Activated B cell treated with CpG ODN at 0.5 μM for 24 hours (primary cell): ENCODE data around the gene MTSS2. TPM values are rescaled to one million over a fixed set of nuclear protein-coding genes. Genes with fewer than 3 reads are reported as not detected.

Experiments
- ATAC-seq: fragments of 200-7000 bp; cut with Tn5 transposase; one replicate; pipeline ENCODE4 v1.10.0; 2021; ENCODE audit warnings: low read depth, mild to moderate bottlenecking, moderate library complexity
- CTCF ChIA-PET: fragments of 350-600 bp; sonication (Branson Sonifier 250); formaldehyde crosslinking; loops from one replicate; lab custom pipeline; 2021; ENCODE audit warnings: antibody characterized with exemption; lab: Charles Lee
- POLR2A ChIA-PET: fragments of 350-600 bp; sonication (Branson Sonifier 250); formaldehyde crosslinking; loops from one replicate; lab custom pipeline; 2021; ENCODE audit warnings: antibody characterized with exemption; lab: Charles Lee
- DNase-seq: peaks from one replicate; pipeline ENCODE4 v3.0.0; 2022
- H3K27ac Mint-ChIP-seq: one replicate; pipeline ENCODE4 v1.8.0; 2020; ENCODE audit warnings: mixed read lengths
- H3K27me3 Mint-ChIP-seq: one replicate; pipeline ENCODE4 v1.8.0; 2021; ENCODE audit warnings: mixed read lengths
- H3K36me3 Mint-ChIP-seq: one replicate; pipeline ENCODE4 v1.8.0; 2021; ENCODE audit warnings: low read depth, mixed read lengths
- H3K4me1 Mint-ChIP-seq: one replicate; pipeline ENCODE4 v1.8.0; 2021; ENCODE audit warnings: mixed read lengths
- H3K4me3 Mint-ChIP-seq: one replicate; pipeline ENCODE4 v1.8.0; 2020; ENCODE audit warnings: mild to moderate bottlenecking, mixed read lengths
- H3K9me3 Mint-ChIP-seq: one replicate; pipeline ENCODE4 v1.8.0; 2020; ENCODE audit warnings: mixed read lengths
- intact Hi-C: fragments of 100-400 bp; cut with micrococcal nuclease; formaldehyde crosslinking; loops from one replicate; pipeline ENCODE4 v1.15.1; 2024
- total RNA-seq: library from RNA; stranded (reverse); gene quantifications from 2 replicates; pipeline ENCODE4 v1.2.3, GENCODE V29; 2022
- TF ChIP-seq, protein P1 (sequence below): fragments of 200-600 bp; IDR thresholded peaks from one replicate; pipeline ENCODE4 v1.8.0; 2022; ENCODE audit warnings: antibody characterized with exemption, mild to moderate bottlenecking

MTSS2 gene
- total RNA-seq, 1 donor from 2014 or later = 1.4 TPM

DNA sequence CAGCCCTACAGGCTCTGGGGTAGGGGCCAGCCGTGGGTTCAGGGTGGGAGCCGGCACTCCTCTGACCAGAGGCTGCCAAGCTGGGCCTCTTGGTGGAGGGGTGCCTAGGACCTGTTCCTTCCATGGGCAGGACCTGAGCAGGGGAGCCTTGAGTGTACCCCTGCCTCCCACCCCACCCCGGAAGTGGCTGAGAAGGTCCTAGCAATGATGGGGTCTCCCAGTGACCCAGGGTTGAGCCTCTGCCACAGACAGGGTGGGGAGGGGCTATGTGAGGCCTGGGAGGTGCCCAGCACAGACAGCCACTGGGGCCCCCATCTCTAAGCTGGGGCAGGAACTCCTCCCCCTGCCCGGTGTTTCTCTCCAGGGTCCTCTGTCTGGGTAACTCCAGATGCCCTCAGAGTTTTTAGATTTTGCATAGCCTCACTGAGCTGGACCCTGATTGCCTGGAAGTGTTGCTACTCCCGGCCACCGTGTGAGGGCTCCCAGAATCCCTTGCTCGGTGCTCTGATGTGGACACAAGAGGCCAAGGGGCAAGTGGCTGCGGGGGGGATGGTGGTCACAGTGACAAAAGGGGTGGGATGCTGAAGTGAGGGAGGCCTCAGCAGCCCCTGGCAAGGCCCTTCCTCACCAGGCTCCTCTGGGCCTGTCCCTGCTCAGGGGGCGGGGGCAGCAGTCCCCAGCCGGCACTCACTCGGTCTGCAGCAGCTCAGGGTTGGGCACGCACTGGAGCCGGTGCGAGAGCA is 6.4 kb upstream of the MTSS2 start:
- no peak for ATAC-seq
- Mint-ChIP-seq H3K9me3 (no peaks in the 10 kb centered on the region), H3K36me3 (peaks cover 30% of the 10 kb centered on the region), H3K27me3 (no peaks in the 10 kb centered on the region), H3K27ac (no peak overlapping the region), H3K4me3 (no peak overlapping the region), H3K4me1 (peaks cover 1% of the 10 kb centered on the region)
- intact Hi-C loops = no loop called here
- DNase-seq = no peak
- ChIA-PET POLR2A (no interaction called here), CTCF (no interaction called here)
- TF ChIP-seq, protein P1, sequence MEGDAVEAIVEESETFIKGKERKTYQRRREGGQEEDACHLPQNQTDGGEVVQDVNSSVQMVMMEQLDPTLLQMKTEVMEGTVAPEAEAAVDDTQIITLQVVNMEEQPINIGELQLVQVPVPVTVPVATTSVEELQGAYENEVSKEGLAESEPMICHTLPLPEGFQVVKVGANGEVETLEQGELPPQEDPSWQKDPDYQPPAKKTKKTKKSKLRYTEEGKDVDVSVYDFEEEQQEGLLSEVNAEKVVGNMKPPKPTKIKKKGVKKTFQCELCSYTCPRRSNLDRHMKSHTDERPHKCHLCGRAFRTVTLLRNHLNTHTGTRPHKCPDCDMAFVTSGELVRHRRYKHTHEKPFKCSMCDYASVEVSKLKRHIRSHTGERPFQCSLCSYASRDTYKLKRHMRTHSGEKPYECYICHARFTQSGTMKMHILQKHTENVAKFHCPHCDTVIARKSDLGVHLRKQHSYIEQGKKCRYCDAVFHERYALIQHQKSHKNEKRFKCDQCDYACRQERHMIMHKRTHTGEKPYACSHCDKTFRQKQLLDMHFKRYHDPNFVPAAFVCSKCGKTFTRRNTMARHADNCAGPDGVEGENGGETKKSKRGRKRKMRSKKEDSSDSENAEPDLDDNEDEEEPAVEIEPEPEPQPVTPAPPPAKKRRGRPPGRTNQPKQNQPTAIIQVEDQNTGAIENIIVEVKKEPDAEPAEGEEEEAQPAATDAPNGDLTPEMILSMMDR = no peak

DNA sequence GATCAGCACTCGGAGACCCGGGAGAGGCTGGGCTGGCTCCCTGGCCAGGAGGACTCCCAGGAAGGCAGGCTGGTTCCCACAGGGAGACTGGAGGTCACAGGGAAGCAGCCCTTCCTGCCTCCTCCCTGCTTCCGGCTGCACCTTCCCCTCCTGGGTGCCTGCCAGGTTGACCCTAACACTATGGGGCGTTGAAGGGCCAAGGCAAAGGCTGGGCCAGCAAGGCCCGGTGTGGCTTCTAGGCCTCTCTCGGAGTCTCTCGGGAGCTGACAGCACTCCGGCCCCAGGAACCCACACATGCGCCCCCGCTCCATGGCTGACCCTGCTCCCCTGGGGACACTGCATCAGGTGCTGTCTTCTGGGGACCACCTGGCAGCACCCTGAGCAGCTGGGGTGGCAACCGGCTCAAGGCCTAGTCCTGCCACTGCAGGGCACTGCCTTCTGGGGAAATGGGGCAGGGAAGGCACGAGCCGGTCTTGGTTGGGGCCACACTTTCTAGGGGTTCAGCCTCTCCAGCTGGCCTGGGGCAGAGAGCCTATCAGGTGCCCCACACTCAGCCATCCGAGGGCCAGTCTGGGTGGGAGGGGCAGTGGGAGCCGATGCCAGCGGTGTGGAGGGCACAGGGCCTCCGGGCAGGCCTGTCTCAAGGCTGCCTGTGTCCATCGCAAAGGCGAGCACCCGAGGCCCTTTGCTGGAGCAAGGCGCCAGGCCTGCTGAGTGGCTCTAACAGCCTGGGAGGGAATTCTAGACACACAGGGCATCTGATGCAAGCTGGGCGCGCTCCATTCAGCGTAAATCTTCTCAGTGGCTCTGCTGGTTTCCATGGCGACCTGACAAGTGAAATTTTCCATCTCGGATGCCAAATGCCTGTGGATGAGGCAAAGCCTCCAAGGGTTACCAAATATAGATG is 5.6 kb upstream of the MTSS2 start:
- Mint-ChIP-seq H3K9me3 (no peaks in the 10 kb centered on the region), H3K4me1 (peaks cover 3% of the 10 kb centered on the region), H3K27ac (no peak overlapping the region), H3K4me3 (no peak overlapping the region), H3K27me3 (no peaks in the 10 kb centered on the region), H3K36me3 (peaks cover 27% of the 10 kb centered on the region)
- intact Hi-C loops = no loop called here
- ChIA-PET CTCF (no interaction called here), POLR2A (no interaction called here)
- DNase-seq (no peak), ATAC-seq (no peak)
- TF ChIP-seq, protein P1 = no peak

DNA sequence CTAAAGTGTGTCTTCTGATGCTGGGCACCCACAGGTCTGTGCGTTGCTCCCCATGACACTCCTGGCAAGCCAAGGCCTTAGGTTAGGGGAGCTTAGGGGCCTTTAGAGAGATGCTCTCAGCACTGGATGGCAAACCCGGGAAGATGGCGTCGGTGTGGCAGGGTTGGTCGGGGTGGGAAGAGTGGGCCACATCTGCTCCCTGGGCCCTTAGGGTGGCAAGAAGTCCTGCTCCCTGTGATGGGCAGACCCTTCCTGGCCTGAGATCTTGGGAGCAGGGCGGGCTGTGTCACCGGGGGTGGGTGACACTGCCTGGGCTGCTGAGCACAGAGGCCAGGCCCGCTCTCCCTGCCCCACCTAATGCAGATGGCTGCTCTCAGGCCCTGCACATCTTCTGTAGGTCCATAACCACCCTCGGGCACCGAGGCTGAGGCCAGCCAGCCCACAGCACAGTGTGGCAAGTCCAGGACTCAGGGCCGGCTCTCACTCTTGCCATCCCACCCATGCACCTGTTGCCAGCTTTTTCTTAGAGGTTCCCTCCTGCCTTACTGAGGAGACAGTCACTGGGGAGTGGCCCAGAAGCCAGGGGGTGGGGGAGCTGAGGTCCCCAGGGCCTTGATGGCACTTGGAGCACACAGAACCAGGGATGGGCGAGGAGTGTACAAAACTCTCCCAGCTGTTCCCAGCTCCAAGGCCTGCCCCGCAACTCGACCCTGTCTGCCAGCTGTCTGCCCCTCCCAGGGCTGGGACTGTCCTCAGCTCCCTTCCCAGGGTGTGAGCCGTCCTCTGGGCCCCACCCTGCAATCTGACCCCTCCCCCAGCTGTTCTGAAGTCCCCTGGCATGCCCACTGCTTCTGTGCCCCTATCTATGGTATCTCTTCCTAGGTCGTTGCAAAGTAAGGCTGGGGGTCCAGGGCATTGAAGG is 4.4 kb upstream of the MTSS2 start:
- Mint-ChIP-seq H3K9me3 (no peaks in the 10 kb centered on the region), H3K36me3 (peaks cover 22% of the 10 kb centered on the region), H3K4me1 (peaks cover 7% of the 10 kb centered on the region), H3K4me3 (no peak overlapping the region), H3K27ac (no peak overlapping the region), H3K27me3 (no peaks in the 10 kb centered on the region)
- ChIA-PET CTCF (no interaction called here), POLR2A (no interaction called here)
- intact Hi-C loops = no loop called here
- TF ChIP-seq, protein P1 = no peak
- DNase-seq (no peak), ATAC-seq (no peak)

DNA sequence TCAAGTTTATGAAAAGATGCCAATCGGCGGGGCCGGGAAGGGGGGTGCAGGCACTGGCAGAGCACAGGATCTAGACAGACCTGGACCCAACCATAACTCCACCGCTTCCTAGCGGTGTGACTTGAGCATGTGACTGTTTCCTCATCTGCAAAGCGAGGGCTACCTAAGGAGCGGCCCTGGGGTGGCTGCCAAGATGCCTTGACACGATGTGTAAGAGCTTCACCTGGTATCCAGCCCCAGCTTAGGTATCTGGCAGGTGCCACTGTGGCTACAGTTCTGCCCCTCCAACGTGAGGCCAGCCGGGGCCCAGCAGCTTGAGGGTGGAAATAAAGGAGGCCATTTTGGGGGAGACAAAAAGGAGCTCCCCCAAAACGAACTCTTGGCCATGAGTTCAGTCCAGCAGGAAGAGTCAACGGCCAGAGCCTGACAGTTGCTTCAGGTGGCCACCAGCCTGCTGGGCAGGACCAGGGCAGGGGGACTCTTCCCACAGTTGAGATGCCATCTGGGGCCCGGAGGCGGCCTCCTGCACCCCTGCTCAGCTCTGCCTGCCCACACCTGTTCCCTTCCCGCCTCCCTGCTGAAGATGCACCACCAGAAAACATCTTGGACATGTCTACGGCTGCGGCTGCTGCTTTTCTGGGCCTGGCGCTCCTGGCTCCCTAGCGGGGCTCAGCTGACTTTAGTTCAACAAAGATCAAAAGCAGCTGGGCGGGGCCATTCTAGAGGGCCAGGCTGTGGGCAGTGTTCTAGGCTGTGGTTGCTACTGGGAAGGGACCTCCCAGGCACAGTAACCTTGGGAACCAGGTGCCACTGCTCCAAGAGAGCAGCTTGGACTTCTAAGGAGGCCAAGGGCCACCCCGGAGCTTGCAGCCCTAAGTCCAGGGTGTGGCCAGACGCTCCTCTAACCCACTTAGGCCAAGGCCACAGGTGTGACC is 3.4 kb upstream of the MTSS2 start:
- Mint-ChIP-seq H3K9me3 (no peaks in the 10 kb centered on the region), H3K4me1 (peaks cover 9% of the 10 kb centered on the region), H3K36me3 (peaks cover 17% of the 10 kb centered on the region), H3K27me3 (no peaks in the 10 kb centered on the region), H3K4me3 (no peak overlapping the region), H3K27ac (no peak overlapping the region)
- DNase-seq (no peak), ATAC-seq (no peak)
- POLR2A ChIA-PET = no interaction called here
- intact Hi-C loops = no loop called here
- TF ChIP-seq, protein P1 = no peak
- CTCF ChIA-PET = no interaction called here
